ENCODE data around the gene SPINK4. TPM values are rescaled to one million over a fixed set of nuclear protein-coding genes. Genes with fewer than 3 reads are reported as not detected.

SPINK4 gene
- total RNA-seq, 1 experiment from 2014 or later = not detected

- no peak overlapping the region for H2BK15ac ChIP-seq (ENCODE audit: low read depth, low read length)
- Mint-ChIP-seq H3K36me3 (ENCODE audit: insufficient read depth in 1 of 3, low read depth in 3 of 3) (peaks cover 22 to 46% (median 24%) of the 10 kb centered on the region in 3 experiments), H3K4me3 (no peak overlapping the region), H3K27me3 (ENCODE audit: low read depth) (no peaks in the 10 kb centered on the region), H3K27ac (peak overlapping the region in 1 of 3 experiments; percentile 14; a peak in 1 of 7 replicates), H3K4me1 (no peaks in the 10 kb centered on the region), H3K9me3 (no peaks in the 10 kb centered on the region; a peak in 1 of 5 replicates)
- no peaks in the 10 kb centered on the region for H3K79me1 ChIP-seq (ENCODE audit: insufficient read depth, low read depth, low read length, poor library complexity, severe bottlenecking)
- H3K23me2 ChIP-seq (ENCODE audit: insufficient read length, low read depth, low read length, poor library complexity, severe bottlenecking) = no peaks in the 10 kb centered on the region
- H2BK12ac ChIP-seq (ENCODE audit: insufficient read length, low read depth, low read length) = no peak overlapping the region
- no peak overlapping the region for H3K4ac ChIP-seq (ENCODE audit: low read depth, low read length)
- H3K4me2 ChIP-seq (ENCODE audit: insufficient read depth, insufficient read length, low read length) = no peak overlapping the region
- no peak overlapping the region for H3K9ac ChIP-seq (ENCODE audit: extremely low read depth, insufficient read length, low read length)
- no peak overlapping the region for H3K23ac ChIP-seq (ENCODE audit: insufficient read length, low read depth, low read length)
- H3K9me3 ChIP-seq (ENCODE audit: control insufficient read depth, low read depth, low read length) = no peaks in the 10 kb centered on the region
- no CpG with 5 or more reads among the region's 1 CpG for WGBS (ENCODE audit: extremely low coverage, insufficient read length, low lambda C conversion rate)
- no peak overlapping the region for H3K56ac ChIP-seq (ENCODE audit: insufficient read length, low read depth, low read length)
- no peaks in the 10 kb centered on the region for H3K79me2 ChIP-seq (ENCODE audit: insufficient read depth, low read length)
- no peak overlapping the region for H2BK120ac ChIP-seq (ENCODE audit: low read depth, low read length, poor library complexity, severe bottlenecking)
- H4K8ac ChIP-seq (replicated peaks; ENCODE audit: insufficient read length, low read depth, low read length) = no peak overlapping the region
- H3K18ac ChIP-seq (ENCODE audit: insufficient read length, low read depth, low read length) = no peak overlapping the region
- no peak overlapping the region for H3K14ac ChIP-seq (ENCODE audit: insufficient read depth, low read length)
- no peaks in the 10 kb centered on the region for H3K4me1 ChIP-seq (ENCODE audit: insufficient read depth, low read length)
- no peak overlapping the region for H2AK5ac ChIP-seq (ENCODE audit: insufficient read length, low read length)
- H4K20me1 ChIP-seq (ENCODE audit: control insufficient read depth, insufficient read depth, insufficient read length) = no peaks in the 10 kb centered on the region
- no peak overlapping the region for H4K5ac ChIP-seq (ENCODE audit: insufficient read length, low read depth, low read length)
- H3K27ac ChIP-seq (ENCODE audit: insufficient read length, low read depth, low read length) = no peak overlapping the region
- H2BK5ac ChIP-seq (ENCODE audit: insufficient read length, low read length) = no peak overlapping the region
- H4K91ac ChIP-seq (ENCODE audit: insufficient read length, low read depth, low read length) = no peak overlapping the region
- H3T11ph ChIP-seq (ENCODE audit: low read length) = no peak overlapping the region
- no peak overlapping the region for H2BK20ac ChIP-seq (ENCODE audit: low read depth, low read length, poor library complexity, severe bottlenecking)
- no peak overlapping the region for H2AFZ ChIP-seq (ENCODE audit: low read length)
- no peak for DNase-seq
- no peak for TF ChIP-seq CTCF (conservative IDR thresholded peaks at IDR 0.05)
- no peaks in the 10 kb centered on the region for H3K27me3 ChIP-seq (ENCODE audit: insufficient read depth, low read length)
Measured at GRCh38 chr9:33250458-33250995, 10.6 kb downstream of the SPINK4 start.
